BE2C (cell line): ENCODE measurements around the gene GPR153.

ENCODE experiments used
- DNase-seq: peaks from one replicate; pipeline ENCODE4 v3.0.0-alpha.2; 2020
- H3K27me3 ChIP-seq: fragments of 250-450 bp; sonication (Bioruptor Pico); 2 replicates; pipeline ENCODE4 v1.5.1; 2020; ENCODE audit warnings: mild to moderate bottlenecking
- H3K36me3 ChIP-seq: fragments of 250-450 bp; sonication (Bioruptor Pico); 2 replicates; pipeline ENCODE4 v1.5.1; 2020; ENCODE audit warnings: mild to moderate bottlenecking
- H3K4me1 ChIP-seq: fragments of 250-450 bp; sonication (Bioruptor Pico); 2 replicates; pipeline ENCODE4 v1.5.1; 2020
- H3K4me3 ChIP-seq: 2 replicates; pipeline ENCODE4 v1.5.1; 2011; ENCODE audit warnings: low read depth, low read length
- H3K9me3 ChIP-seq: fragments of 250-450 bp; sonication (Bioruptor Pico); 2 replicates; pipeline ENCODE4 v1.5.1; 2020
- CTCF ChIP-seq: IDR thresholded peaks from 2 replicates; pipeline ENCODE4 v1.5.1; 2012; ENCODE audit warnings: mild to moderate bottlenecking, low read depth, low read length

GPR153 gene

DNA sequence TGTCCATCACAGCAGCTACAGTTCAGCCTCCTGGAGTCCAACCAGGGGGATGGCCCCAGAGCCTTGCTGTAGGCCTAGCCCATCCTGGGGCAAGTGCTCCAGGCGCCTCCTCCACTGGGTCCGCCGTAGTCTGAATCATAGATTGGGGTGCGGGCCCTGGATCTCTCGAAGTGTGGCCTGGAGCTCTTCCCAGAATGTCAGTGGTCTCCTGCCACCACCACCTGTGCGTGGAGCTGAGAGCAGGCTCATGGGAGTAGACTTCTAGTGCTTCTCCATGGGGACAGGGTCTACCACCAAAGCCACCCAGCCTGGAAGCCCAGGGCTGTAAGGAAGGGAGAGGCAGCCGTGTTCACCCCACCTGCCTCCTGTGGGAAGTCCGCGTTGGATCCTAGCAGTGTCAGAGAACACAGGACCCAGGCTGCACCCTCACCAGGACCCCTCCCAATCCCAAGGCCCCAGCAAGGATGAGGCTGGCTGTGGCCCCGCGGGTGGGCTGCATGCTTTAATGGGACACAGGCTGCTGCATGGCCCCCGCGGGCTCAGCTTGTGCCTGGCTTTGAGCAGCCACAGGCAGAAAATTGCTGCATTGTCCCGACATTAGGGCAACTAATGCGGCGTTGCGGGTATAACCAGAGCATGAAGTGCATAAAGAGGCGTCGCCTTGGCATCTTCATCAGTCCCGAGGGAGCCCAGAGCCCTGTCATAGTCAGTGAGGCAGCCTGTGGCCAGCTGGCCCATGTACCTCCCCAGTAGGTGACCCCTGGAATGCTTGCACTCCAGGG is 17.7 kb downstream of the GPR153 start:
- no peaks in the 10 kb centered on the region for H3K9me3 ChIP-seq
- DNase-seq, result no peak
- H3K27me3 ChIP-seq, result peaks cover 4% of the 10 kb centered on the region
- no peak overlapping the region for H3K4me3 ChIP-seq
- no peak for TF ChIP-seq CTCF
- no peaks in the 10 kb centered on the region for H3K36me3 ChIP-seq
- no peaks in the 10 kb centered on the region for H3K4me1 ChIP-seq

- peaks cover 4% of the 10 kb centered on the region for H3K27me3 ChIP-seq
- no peaks in the 10 kb centered on the region for H3K36me3 ChIP-seq
- H3K9me3 ChIP-seq, result no peaks in the 10 kb centered on the region
- no peak for DNase-seq
- no peak for TF ChIP-seq CTCF
- no peak overlapping the region for H3K4me3 ChIP-seq
- H3K4me1 ChIP-seq, result no peaks in the 10 kb centered on the region
Measured at GRCh38 chr1:6241887-6242740, 18.8 kb downstream of the GPR153 start.

- TF ChIP-seq CTCF, result no peak
Measured at GRCh38 chr1:6241107-6241886, 19.6 kb downstream of the GPR153 start.

GRCh38 chr1:6239950-6240768 is 20.7 kb downstream of the GPR153 start:
- H3K27me3 ChIP-seq, result peaks cover 4% of the 10 kb centered on the region
- no peak for TF ChIP-seq CTCF
- H3K4me1 ChIP-seq, result no peaks in the 10 kb centered on the region
- no peaks in the 10 kb centered on the region for H3K36me3 ChIP-seq
- no peak for DNase-seq
- H3K4me3 ChIP-seq, result no peak overlapping the region
- H3K9me3 ChIP-seq, result no peaks in the 10 kb centered on the region

More at GRCh38 chr1:6241107-6241886, 19.6 kb downstream of the GPR153 start:
- Histone ChIP-seq H3K4me3 (no peak overlapping the region), H3K27me3 (peaks cover 4% of the 10 kb centered on the region), H3K9me3 (no peaks in the 10 kb centered on the region), H3K36me3 (no peaks in the 10 kb centered on the region), H3K4me1 (no peaks in the 10 kb centered on the region)
- DNase-seq, result no peak

DNA sequence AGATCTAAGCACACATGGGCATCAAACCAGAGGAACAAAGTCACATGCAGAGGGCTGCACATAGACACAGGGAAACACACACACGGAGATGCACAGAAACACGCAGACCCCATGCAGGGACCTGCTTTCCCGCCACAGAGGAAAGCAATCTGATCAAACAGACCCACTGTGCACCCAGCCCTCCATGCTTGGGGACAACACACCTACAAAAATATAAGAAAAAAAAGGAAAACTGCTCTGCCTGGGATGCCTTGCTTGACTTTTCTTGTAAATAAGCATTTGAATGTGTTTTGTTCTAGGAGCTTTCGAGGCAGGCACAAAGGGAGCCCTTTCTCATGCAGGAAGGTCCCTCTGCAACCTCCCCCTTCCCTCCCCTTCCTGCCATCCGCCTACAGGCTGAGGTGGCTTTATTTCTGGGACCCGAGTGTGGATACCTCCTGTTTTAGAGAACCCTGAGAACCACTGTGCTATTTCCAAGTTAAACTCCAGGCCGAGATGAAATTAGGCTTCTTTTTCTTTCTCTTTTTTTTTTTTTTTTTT is 21.6 kb downstream of the GPR153 start:
- Histone ChIP-seq H3K27me3 (peaks cover 4% of the 10 kb centered on the region), H3K9me3 (no peaks in the 10 kb centered on the region), H3K4me3 (no peak overlapping the region), H3K36me3 (no peaks in the 10 kb centered on the region), H3K4me1 (no peaks in the 10 kb centered on the region)
- TF ChIP-seq CTCF, result no peak
- DNase-seq, result no peak
